Esophagus squamous epithelium (tissue), 4 donors: ENCODE data around the gene GRK5.

ENCODE experiments used
- POLR2A ChIP-seq, 4 donors: fragments of 450-650 bp; IDR thresholded peaks; one replicate each; pipeline ENCODE4 v1.6.1; 2017; ENCODE audit warnings: antibody characterized with exemption in 4 of 4, mild to moderate bottlenecking in 4 of 4, moderate library complexity in 3 of 4
- TF ChIP-seq, protein P1 (sequence below), 6 experiments: fragments of 450-650 bp in 4 of 6; fragments of 200-600 bp in 2 of 6; sonication (generic) in 2 of 6; IDR thresholded peaks; one replicate each; pipeline ENCODE4 v1.5.1; 2016 to 2019; ENCODE audit warnings: antibody characterized with exemption in 6 of 6, mild to moderate bottlenecking in 4 of 6, moderate library complexity in 4 of 6

DNA sequence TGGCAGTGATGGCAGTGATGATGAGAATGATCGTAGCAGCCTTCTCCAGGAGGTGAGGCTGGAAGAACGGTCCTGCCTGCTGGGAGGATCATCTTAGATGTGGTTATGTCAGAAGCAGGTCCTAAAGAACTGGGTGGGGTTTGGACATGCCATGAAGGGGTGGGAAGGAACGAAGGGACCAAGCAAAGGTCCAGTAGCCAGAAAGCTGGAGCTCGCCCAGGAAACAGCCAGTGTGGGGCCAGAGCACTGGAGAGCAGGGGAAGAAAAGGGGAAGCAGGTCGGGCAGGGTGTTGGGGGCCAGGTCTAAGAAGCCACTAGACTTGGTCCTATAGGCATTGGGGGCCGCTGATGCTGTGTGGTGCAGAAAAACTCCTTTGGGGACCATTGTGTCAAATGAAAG, 207.8 kb downstream of the GRK5 start:
- TF ChIP-seq, protein P1, sequence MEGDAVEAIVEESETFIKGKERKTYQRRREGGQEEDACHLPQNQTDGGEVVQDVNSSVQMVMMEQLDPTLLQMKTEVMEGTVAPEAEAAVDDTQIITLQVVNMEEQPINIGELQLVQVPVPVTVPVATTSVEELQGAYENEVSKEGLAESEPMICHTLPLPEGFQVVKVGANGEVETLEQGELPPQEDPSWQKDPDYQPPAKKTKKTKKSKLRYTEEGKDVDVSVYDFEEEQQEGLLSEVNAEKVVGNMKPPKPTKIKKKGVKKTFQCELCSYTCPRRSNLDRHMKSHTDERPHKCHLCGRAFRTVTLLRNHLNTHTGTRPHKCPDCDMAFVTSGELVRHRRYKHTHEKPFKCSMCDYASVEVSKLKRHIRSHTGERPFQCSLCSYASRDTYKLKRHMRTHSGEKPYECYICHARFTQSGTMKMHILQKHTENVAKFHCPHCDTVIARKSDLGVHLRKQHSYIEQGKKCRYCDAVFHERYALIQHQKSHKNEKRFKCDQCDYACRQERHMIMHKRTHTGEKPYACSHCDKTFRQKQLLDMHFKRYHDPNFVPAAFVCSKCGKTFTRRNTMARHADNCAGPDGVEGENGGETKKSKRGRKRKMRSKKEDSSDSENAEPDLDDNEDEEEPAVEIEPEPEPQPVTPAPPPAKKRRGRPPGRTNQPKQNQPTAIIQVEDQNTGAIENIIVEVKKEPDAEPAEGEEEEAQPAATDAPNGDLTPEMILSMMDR (IDR thresholded peaks at IDR 0.05): no peak
- TF ChIP-seq POLR2A (IDR thresholded peaks at IDR 0.05): no peak
